NT2/D1 (cell line): ENCODE data around the gene RALBP1.

Experiments used
- YY1 ChIP-seq: IDR thresholded peaks from 2 replicates; pipeline ENCODE4 v1.6.1; 2011; ENCODE audit not compliant: insufficient read length, insufficient read depth
- ZNF274 ChIP-seq: IDR thresholded peaks from 2 replicates; pipeline ENCODE4 v1.6.1; 2011; ENCODE audit warnings: mild to moderate bottlenecking, low read depth, low read length

DNA sequence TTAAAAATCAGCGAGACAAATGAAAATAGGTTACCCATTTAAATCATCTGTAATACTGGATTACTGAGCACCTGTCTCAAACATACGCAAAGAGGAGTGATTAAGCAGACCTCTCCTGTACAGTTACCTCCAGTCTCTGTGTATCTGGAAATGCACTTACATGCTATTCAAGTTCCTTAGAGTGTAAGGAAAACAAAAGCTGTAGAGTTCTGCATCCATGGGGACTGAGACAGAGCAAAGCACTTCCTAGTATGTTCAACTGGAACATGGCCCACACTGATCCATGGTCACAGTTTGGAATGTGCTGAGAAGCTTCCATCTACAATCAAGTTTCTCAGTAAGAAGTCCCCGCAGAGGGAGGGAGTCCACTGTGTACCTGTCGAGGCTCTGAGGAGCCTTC, 75.1 kb downstream of the RALBP1 start:
- TF ChIP-seq ZNF274 (no peak), YY1 (no peak)
